GM21528 (cell line): Measurements from ENCODE around the gene GPR143.
"Not testable (repeated sequence)": the region's sequence is repeated elsewhere in the genome, so short reads cannot be mapped to it uniquely, and the experiment has no call there.

Experiments used
- ATAC-seq: cut with Tn5 transposase; IDR thresholded peaks from one replicate; pipeline ENCODE4 v1.9.1; 2021; ENCODE audit warnings: mild to moderate bottlenecking, moderate library complexity; ENCODE audit not compliant: unreplicated experiment, low FRiP score

Gene GPR143

DNA sequence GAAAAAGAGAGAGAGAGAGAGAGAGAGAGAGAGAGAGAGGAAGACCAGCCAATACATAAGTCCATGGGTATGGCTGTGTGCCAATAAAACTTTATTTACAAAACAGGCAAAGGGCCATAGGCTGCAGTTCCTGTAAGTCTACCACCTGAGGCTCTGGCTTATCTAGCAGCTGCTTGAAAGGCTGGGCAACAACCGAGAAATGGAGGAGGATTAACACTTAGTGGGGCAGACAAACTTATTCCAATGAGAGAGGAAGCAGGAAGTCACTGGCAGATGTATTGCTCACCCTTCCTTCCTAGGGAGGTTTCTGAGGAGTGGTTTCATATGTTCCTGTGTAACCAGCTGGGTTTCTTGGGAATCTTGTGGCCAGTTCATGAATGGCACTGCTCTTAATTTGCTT, 4.7 kb upstream of the GPR143 start:
- ATAC-seq, result no peak

GRCh38 chrX:9768321-9768839, 2.7 kb upstream of the GPR143 start:
- not testable (repeated sequence) for ATAC-seq

DNA sequence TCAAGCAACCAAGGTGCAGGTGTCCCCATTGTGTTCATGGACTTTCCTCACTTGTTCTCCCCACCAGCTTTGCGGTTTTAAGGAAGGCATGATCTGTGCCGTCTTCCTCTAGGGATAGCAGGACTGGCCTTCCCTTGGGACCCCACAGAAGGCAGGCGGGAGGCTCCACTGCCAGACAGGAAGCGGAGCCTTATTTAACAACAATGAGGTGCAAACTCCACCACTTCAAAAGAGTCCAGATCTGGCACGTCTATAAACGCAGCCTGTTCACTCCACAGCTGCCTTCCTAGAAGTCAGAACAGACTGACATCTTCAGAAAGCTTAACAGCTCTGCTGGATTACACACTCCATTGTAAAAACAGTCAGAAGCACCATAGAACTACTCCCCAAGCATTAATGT, 1.7 kb upstream of the GPR143 start:
- no peak for ATAC-seq

GRCh38 chrX:9765072-9765736, 443 bp downstream of the GPR143 start:
- ATAC-seq, result no peak

DNA sequence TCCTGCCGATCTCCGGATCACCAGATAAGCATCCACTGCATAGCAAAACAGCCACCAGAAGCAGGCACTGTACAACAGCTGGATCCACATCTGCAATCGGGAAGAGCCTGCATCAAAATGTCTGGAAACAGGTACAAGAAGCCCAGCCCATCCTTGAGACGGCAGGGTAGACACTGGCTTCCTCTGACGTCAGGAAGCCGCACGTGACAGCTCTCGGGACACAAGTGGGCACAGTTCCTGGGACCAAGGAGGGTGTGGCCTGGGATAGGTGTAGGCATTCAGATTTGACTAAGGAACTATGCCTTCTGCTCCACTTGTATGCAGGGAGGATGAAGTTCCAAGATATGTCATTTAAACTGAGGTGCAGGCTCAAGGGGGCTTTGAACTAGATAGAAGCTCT, 6.3 kb downstream of the GPR143 start:
- ATAC-seq, result no peak

DNA sequence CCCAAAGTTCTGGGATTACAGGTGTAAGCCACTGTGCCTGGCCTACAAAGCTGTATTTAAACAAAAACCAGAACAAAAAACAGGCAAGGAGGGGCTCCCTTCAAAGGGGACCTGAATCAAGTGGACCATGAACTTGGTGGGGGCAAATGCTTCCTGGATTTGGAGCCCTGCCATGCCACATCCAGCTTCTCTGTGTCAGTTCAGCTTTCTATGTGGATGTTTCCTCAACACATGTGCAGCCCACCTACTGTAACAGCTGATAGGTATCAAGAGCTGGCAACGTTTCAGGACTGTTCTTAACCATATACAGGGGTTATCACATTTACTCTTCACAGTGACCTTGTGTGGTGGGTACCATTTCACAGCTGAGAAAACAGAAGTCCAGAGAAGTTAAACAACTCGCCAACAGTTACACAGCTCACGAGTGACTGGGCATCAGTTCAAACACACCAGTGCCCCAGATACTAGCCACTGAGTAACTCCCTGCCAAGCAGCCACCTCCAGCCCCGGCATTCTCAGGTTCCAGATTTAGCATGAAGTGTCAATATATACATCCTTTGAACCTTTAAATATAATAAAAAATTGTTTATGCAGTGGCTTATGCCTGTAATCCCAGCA, 7.5 kb downstream of the GPR143 start:
- ATAC-seq, result no peak

- ATAC-seq, result no peak
Measured at GRCh38 chrX:9757366-9757765, 8.3 kb downstream of the GPR143 start.

- no peak for ATAC-seq
Measured at GRCh38 chrX:9749146-9749692, 16.4 kb downstream of the GPR143 start.

DNA sequence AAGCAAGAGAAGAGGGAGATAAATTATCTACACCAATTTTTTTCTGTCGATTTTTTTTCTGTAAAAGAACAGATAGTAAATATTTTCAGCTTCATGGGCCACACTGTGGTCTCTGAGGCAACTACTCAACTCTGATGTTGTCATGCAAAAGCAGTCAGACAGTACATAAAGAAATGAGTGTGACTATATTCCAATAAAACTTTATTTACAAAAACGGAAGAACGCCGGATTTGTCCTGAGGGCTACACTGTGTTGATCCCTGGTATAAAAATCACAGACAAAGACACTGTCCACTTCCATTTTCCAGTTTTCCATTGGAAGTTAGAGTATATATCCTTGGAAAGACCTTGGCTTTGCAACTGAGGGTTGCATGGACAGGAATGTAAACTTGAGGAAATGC, 18.0 kb downstream of the GPR143 start:
- ATAC-seq, result no peak

GRCh38 chrX:9746148-9746888, 19.3 kb downstream of the GPR143 start:
- no peak for ATAC-seq

DNA sequence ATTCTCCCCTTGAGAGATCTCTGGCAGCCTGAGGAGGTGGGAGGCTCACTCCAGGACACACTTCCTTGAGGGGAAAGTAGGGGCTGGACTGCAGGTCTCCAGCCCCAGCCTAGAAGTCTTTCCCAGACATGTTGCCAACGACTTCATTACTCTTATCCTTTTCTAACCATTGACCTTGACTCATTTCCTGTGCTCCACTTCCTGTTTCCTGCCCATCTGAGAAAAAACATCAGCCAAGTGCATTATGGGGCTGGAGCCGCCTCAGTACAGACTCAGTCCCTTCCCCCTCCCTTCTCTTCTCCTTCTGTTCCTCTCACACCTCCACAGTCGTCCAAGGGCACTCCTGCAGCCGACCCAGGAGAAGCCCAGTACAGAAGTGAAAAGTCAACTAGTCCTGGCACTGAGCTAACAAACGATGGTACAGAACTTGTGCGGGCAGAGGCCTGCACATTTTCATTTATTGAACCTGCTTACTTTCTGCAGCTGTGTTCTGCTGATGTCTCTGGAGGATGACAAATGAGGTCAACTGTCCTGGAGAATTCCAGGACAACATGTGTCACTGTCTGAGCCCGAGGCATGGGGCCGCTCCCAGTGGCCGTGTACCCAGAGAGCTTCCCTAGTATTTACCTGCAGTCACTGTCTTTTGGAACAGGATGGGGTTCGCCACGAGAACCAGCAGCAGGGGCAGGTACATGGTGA, 20.1 kb downstream of the GPR143 start:
- ATAC-seq, result no peak

GRCh38 chrX:9739130-9739529, 26.5 kb downstream of the GPR143 start:
- no peak for ATAC-seq

DNA sequence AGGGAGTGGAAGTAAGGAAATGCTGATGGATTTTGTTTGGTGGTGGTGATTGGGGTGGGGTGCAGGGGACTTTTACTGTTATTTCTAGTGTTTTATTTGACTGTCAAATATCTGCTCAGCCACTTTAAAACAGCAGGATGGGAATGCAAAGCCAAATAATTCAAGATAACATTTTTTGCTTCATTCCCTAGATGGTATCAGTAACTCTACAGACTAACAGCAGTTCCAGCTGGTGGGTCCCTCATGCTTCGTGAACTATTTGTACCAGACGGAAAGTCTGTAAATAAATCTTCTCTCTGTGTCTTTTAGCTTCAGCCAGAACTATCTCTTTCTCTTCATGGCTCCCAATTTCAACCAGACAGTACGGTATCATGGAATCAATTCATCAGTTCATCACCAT, 27.5 kb downstream of the GPR143 start:
- no peak for ATAC-seq

DNA sequence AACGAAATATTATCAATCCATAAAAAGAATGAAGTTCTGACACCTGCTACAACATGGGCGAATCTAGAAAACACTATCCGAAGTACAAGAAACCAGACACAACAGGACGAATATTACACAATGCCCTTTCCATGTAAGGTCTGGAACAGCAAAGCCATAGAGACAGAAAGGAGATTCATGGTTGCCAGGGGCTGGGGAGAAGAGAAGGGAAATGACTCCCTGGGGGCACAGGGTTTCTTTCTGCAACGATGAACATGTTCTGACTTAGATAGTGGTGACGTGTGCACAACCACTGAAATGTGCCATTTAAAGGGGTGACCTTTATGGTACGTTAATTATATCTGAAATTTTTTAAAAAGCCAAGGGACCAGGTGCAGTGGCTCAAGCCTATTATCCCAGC, 28.3 kb downstream of the GPR143 start:
- ATAC-seq, result no peak

- ATAC-seq, result no peak
Measured at GRCh38 chrX:9730752-9731151, 34.9 kb downstream of the GPR143 start.

- no peak for ATAC-seq
Measured at GRCh38 chrX:9730078-9730477, 35.6 kb downstream of the GPR143 start.

- ATAC-seq, result no peak
Measured at GRCh38 chrX:9729171-9729885, 36.3 kb downstream of the GPR143 start.

GRCh38 chrX:9728261-9728660, 37.4 kb downstream of the GPR143 start:
- ATAC-seq, result no peak

GRCh38 chrX:9724711-9725110, 40.9 kb downstream of the GPR143 start:
- no peak for ATAC-seq

GRCh38 chrX:9717376-9717775, 48.3 kb downstream of the GPR143 start:
- no peak for ATAC-seq
